H1 (cell line): ENCODE measurements around the gene DOCK1.

Experiments used
- EP300 ChIP-seq, 2 experiments: IDR thresholded peaks; 1 replicate in 1 of 2; 2 replicates in 1 of 2; pipeline ENCODE4 v1.6.1; 2011 to 2012; ENCODE audit warnings: low read depth in 2 of 2, low read length in 2 of 2, mild to moderate bottlenecking in 2 of 2, borderline replicate concordance in 1 of 2, inconsistent platforms in 1 of 2, moderate library complexity in 1 of 2
- EZH2 ChIP-seq: fragments of 200-600 bp; sonication (generic); IDR thresholded peaks from 2 replicates; pipeline ENCODE4 v1.7.1; 2012; ENCODE audit warnings: low read depth, mild to moderate bottlenecking, moderate library complexity, low read length, inconsistent platforms; ENCODE audit not compliant: severe bottlenecking
- GTF2F1 ChIP-seq: IDR thresholded peaks from 2 replicates; pipeline ENCODE4 v1.6.1; 2012; ENCODE audit warnings: low read depth, low read length, improper control_type of control experiment, borderline replicate concordance
- JUND ChIP-seq: IDR thresholded peaks from 2 replicates; pipeline ENCODE4 v1.6.1; 2011; ENCODE audit warnings: mild to moderate bottlenecking, improper control_type of control experiment, low read length
- POLR2A ChIP-seq, 2 experiments: IDR thresholded peaks; 1 replicate in 1 of 2; 2 replicates in 1 of 2; pipeline ENCODE4 v1.6.1; 2011; ENCODE audit warnings: low read depth in 2 of 2, low read length in 2 of 2, mild to moderate bottlenecking in 2 of 2; ENCODE audit errors: control extremely low read depth in 1 of 2
- RAD21 ChIP-seq, 2 experiments: IDR thresholded peaks in 1 of 2; conservative IDR thresholded peaks in 1 of 2; 2 replicates each; pipeline ENCODE4 v1.6.1; 2011; ENCODE audit warnings: low read depth in 2 of 2, low read length in 2 of 2, improper control_type of control experiment in 1 of 2, inconsistent platforms in 1 of 2, mild to moderate bottlenecking in 1 of 2, moderate library complexity in 1 of 2
- SUZ12 ChIP-seq: fragments of 200-600 bp; sonication (generic); IDR thresholded peaks from 2 replicates; pipeline ENCODE4 v1.6.1; 2012; ENCODE audit warnings: mild to moderate bottlenecking, inconsistent platforms, low read length, moderate library complexity, mixed read lengths
- TF ChIP-seq, protein P1 (sequence below): IDR thresholded peaks from 2 replicates; pipeline ENCODE4 v1.6.1; 2012; ENCODE audit warnings: inconsistent platforms
- TF ChIP-seq, protein P2 (sequence below), 3 experiments: IDR thresholded peaks; 1 replicate in 2 of 3; 2 replicates in 1 of 3; pipeline versions ENCODE4 v1.5.1 to v1.6.1; 2011; ENCODE audit warnings: low read length in 3 of 3, mild to moderate bottlenecking in 3 of 3, inconsistent platforms in 2 of 3, low read depth in 1 of 3, moderate library complexity in 1 of 3; ENCODE audit not compliant: insufficient read depth in 1 of 3; ENCODE audit errors: control extremely low read depth in 1 of 3
- TF ChIP-seq, protein P3 (sequence below): IDR thresholded peaks from 2 replicates; pipeline ENCODE4 v1.6.1; 2011; ENCODE audit warnings: low read depth, mild to moderate bottlenecking, low read length; ENCODE audit not compliant: insufficient read depth
- TF ChIP-seq, protein P4 (sequence below): IDR thresholded peaks from 2 replicates; pipeline ENCODE4 v1.6.1; 2012; ENCODE audit warnings: low read length, inconsistent platforms

DNA sequence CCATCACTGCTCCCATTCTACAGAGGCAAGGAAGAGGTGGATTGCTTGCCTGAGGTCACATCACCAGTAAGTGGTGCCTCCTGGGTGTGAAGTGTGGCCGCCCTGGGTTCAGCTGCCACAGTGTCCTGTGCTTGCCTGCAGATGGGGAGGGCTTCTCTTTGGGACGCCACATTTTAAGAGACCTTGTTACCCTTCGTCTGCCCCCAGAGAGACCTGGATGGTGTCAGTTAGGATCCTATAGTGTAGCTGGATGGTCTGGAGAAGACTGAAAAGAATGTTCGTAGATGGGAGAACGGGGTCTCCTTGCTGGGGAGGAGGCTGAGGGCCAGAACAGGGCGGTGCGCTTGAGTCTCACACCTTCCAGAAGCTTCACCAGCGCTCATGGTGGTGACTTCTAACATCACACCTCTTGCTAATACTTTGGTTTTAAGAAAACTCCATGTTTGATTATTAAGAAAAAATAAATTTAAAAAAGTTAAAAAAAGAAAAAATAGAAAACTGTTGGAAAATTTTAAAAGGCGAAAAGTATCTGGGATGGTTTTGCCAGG, 2.3 kb downstream of the DOCK1 start:
- TF ChIP-seq, protein P1, sequence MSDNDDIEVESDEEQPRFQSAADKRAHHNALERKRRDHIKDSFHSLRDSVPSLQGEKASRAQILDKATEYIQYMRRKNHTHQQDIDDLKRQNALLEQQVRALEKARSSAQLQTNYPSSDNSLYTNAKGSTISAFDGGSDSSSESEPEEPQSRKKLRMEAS = no peak
- TF ChIP-seq POLR2A (IDR thresholded peaks at IDR 0.05; ENCODE audit: control extremely low read depth in 1 of 2, low read depth in 2 of 2, low read length in 2 of 2) = no peak
- TF ChIP-seq, protein P2, sequence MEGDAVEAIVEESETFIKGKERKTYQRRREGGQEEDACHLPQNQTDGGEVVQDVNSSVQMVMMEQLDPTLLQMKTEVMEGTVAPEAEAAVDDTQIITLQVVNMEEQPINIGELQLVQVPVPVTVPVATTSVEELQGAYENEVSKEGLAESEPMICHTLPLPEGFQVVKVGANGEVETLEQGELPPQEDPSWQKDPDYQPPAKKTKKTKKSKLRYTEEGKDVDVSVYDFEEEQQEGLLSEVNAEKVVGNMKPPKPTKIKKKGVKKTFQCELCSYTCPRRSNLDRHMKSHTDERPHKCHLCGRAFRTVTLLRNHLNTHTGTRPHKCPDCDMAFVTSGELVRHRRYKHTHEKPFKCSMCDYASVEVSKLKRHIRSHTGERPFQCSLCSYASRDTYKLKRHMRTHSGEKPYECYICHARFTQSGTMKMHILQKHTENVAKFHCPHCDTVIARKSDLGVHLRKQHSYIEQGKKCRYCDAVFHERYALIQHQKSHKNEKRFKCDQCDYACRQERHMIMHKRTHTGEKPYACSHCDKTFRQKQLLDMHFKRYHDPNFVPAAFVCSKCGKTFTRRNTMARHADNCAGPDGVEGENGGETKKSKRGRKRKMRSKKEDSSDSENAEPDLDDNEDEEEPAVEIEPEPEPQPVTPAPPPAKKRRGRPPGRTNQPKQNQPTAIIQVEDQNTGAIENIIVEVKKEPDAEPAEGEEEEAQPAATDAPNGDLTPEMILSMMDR (IDR thresholded peaks at IDR 0.05; ENCODE audit: control extremely low read depth in 1 of 3, insufficient read depth in 1 of 3, low read depth in 1 of 3, low read length in 3 of 3) = peak in 2 of 3 experiments; percentile 18 to 28; a peak in 2 of 4 replicates
- no peak for TF ChIP-seq JUND
- TF ChIP-seq, protein P3, sequence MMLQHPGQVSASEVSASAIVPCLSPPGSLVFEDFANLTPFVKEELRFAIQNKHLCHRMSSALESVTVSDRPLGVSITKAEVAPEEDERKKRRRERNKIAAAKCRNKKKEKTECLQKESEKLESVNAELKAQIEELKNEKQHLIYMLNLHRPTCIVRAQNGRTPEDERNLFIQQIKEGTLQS = no peak
- TF ChIP-seq, protein P4, sequence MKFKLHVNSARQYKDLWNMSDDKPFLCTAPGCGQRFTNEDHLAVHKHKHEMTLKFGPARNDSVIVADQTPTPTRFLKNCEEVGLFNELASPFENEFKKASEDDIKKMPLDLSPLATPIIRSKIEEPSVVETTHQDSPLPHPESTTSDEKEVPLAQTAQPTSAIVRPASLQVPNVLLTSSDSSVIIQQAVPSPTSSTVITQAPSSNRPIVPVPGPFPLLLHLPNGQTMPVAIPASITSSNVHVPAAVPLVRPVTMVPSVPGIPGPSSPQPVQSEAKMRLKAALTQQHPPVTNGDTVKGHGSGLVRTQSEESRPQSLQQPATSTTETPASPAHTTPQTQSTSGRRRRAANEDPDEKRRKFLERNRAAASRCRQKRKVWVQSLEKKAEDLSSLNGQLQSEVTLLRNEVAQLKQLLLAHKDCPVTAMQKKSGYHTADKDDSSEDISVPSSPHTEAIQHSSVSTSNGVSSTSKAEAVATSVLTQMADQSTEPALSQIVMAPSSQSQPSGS = no peak
- TF ChIP-seq SUZ12 = no peak
- peak in 1 of 2 experiments; percentile 37; a peak in 2 of 4 replicates for TF ChIP-seq RAD21 (IDR thresholded peaks at IDR 0.05 in 1 of 2, conservative IDR thresholded peaks at IDR 0.05 in 1 of 2; ENCODE audit: low read depth in 2 of 2, low read length in 2 of 2)
- TF ChIP-seq EZH2 = no peak
- TF ChIP-seq EP300 (IDR thresholded peaks at IDR 0.05; ENCODE audit: borderline replicate concordance in 1 of 2, low read depth in 2 of 2, low read length in 2 of 2) = no peak
- no peak for TF ChIP-seq GTF2F1
